Kidney (tissue), 14 donors: Measurements from ENCODE around the gene AP2M1. TPM values are rescaled to one million over a fixed set of nuclear protein-coding genes. Genes with fewer than 3 reads are reported as not detected.

Experiments used
- DNase-seq, 5 donors: peaks; one replicate each; pipeline ENCODE4 v3.0.0-alpha.2; 2013 to 2020
- FAIRE-seq: peaks from 2 replicates; lab custom pipeline; 2012; peaks lifted over from hg19 to GRCh38; lab: Jason Lieb, UNC
- H3K27ac ChIP-seq, 2 donors: one replicate each; pipeline ENCODE4 v1.7.0; 2013; ENCODE audit warnings: low read depth in 2 of 2, low read length in 2 of 2, inconsistent platforms in 1 of 2
- H3K27me3 ChIP-seq: one replicate; pipeline ENCODE4 v1.7.1; 2013; ENCODE audit warnings: low read length, inconsistent platforms; ENCODE audit not compliant: control insufficient read depth, insufficient read depth
- H3K36me3 ChIP-seq, 3 donors: one replicate each; pipeline versions ENCODE4 v1.7.0 to v1.7.1; 2013; ENCODE audit warnings: low read length in 3 of 3, control low read depth in 1 of 3, inconsistent platforms in 1 of 3; ENCODE audit not compliant: insufficient read depth in 3 of 3, control insufficient read depth in 2 of 3
- H3K4me1 ChIP-seq, 3 donors: one replicate each; pipeline versions ENCODE4 v1.7.0 to v1.7.1; 2013; ENCODE audit warnings: low read length in 3 of 3, inconsistent platforms in 1 of 3, low read depth in 1 of 3; ENCODE audit not compliant: control insufficient read depth in 2 of 3, insufficient read depth in 2 of 3
- H3K4me3 ChIP-seq, 3 donors: one replicate each; pipeline versions ENCODE4 v1.7.0 to v1.8.1; 2013; ENCODE audit warnings: low read length in 3 of 3, control low read depth in 1 of 3, inconsistent platforms in 1 of 3
- H3K9ac ChIP-seq, 3 donors: one replicate each; pipeline versions ENCODE4 v1.7.0 to v1.7.1; 2013; ENCODE audit warnings: low read length in 3 of 3, control low read depth in 1 of 3, inconsistent platforms in 1 of 3
- H3K9me3 ChIP-seq, 3 donors: one replicate each; pipeline versions ENCODE4 v1.7.0 to v1.7.1; 2013; ENCODE audit warnings: low read length in 3 of 3, control low read depth in 1 of 3, inconsistent platforms in 1 of 3; ENCODE audit not compliant: control insufficient read depth in 2 of 3, insufficient read depth in 1 of 3
- intact Hi-C: fragments of 100-400 bp; cut with DNase I; formaldehyde crosslinking; loops from one replicate; pipeline ENCODE4 v1.11.1; 2022
- polyA plus RNA-seq: library from polyadenylated mRNA; stranded (reverse); fragments of 350-450 nt; fragmentation: Illumina TruSeq; extraction: RNeasy Lipid Tissue Mini Kit (QIAGEN cat#74804); gene quantifications from one replicate; pipeline ENCODE4 v1.2.3, GENCODE V29; 2014; ENCODE audit warnings: low read depth, low replicate concordance; ENCODE audit not compliant: insufficient read depth
- total RNA-seq: library from RNA; stranded (reverse); fragmentation: NEBNext Ultra II Directional; extraction: Animal tissue kit (Norgen Biotek cat#: 25700); gene quantifications from one replicate; pipeline ENCODE4 v1.2.1, GENCODE V29; 2021
- TF ChIP-seq, protein P1 (sequence below): IDR thresholded peaks from 3 replicates; pipeline ENCODE4 v1.5.1; 2012; ENCODE audit warnings: mild to moderate bottlenecking, moderate library complexity, borderline replicate concordance; ENCODE audit not compliant: insufficient read depth; ENCODE audit errors: extremely low read depth
- donor health status: control.
- donor health status: control.
- donor health status: control.
- donor health status: control.
- donor health status: control.
- donor health status: DM: yes; HTN: yes; CAD: no.
- donor health status: Normal renal cell carcinoma (clear cell type).

The AP2M1 gene
- total and polyA plus RNA-seq, 2 donors from 2014 or later: 329 to 353 TPM

DNA sequence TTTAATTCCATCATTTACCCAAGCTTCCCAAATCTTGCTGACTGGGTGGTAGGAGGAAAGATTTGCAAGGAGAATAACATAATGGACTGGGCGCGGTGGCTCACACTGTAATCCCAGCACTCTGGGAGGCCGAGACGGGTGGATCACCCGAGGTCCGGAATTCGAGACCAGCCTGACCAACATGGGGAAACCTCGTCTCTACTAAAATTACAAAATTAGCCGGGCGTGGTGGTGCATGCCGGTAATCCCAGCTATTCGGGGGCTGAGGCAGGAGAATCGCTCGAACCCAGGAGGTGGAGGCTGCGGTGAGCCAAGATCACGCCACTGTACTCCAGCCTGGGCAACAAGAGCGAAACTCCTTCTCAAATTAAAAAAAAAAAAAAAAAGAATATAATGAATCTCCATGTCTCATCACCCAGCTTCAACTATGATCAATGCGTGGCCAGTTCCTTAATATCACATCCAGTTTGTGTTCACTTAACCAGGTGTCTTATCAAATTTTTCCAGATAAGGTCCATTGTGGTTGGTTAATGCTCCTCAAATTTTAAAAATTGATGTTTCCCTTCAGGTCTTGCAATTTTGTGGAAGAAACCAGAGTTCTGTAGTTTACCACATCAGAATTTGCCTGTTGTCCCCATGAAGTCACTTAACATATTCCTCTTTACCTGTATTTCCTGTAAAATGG is 10.0 kb downstream of the AP2M1 start:
- FAIRE-seq: no peak
- Histone ChIP-seq H3K27ac (no peak overlapping the region), H3K9ac (peak overlapping the region in 1 of 3 donors; percentile 38)

DNA sequence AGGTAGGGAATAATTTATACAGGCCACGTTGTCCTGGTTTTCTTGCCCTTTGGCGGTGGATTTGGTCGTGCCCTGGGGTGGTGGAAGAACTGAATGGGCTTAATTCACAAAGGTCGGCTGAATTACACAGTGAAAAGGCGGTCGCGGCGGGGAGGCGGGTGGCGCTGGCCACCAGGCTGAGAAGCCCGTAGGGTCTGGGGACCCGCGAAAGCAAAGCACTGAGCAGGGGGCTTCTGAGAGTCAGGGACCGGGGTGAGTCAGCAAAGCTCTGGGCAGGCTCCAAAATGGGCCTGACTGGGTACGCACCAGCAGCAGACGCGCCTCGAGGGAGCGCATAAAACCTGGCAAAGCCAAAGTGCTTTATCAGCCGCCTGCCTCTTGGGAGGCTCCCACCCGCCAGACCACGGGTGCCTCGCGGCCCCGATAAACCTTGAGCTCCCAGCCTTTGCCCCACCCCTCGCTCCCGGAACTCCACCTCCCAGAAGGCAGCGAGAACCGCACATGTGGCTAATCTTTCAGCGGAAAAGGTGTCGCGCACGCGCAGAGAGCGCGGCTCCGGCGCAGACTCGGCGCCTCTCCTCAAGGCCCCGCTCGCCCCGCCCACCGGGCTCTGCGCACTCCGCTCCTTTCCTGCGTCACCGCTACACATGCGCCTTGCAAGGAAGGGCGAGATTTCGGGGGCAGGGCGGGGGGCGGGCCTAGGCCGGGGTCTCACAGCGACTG is 11.0 kb downstream of the AP2M1 start:
- intact Hi-C loops: no loop called here
- peak; percentile 100 for DNase-seq
- peak overlapping the region; percentile 93 to 98 (median 95) for H3K4me3 ChIP-seq
- H3K27me3 ChIP-seq: no peaks in the 10 kb centered on the region
- H3K9me3 ChIP-seq: no peaks in the 10 kb centered on the region
- H3K9ac ChIP-seq: peak overlapping the region; percentile 58 to 93 (median 87)
- H3K36me3 ChIP-seq: peaks cover 12 to 63% (median 51%) of the 10 kb centered on the region in 3 donors
- FAIRE-seq: no peak
- peak overlapping the region; percentile 64 to 81 for H3K27ac ChIP-seq
- H3K4me1 ChIP-seq: peaks cover 0 to 13% (median 3%) of the 10 kb centered on the region in 3 donors
- TF ChIP-seq, protein P1, sequence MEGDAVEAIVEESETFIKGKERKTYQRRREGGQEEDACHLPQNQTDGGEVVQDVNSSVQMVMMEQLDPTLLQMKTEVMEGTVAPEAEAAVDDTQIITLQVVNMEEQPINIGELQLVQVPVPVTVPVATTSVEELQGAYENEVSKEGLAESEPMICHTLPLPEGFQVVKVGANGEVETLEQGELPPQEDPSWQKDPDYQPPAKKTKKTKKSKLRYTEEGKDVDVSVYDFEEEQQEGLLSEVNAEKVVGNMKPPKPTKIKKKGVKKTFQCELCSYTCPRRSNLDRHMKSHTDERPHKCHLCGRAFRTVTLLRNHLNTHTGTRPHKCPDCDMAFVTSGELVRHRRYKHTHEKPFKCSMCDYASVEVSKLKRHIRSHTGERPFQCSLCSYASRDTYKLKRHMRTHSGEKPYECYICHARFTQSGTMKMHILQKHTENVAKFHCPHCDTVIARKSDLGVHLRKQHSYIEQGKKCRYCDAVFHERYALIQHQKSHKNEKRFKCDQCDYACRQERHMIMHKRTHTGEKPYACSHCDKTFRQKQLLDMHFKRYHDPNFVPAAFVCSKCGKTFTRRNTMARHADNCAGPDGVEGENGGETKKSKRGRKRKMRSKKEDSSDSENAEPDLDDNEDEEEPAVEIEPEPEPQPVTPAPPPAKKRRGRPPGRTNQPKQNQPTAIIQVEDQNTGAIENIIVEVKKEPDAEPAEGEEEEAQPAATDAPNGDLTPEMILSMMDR: no peak

More for the DNA sequence above, 10.0 kb downstream of the AP2M1 start:
- intact Hi-C loops: no loop called here
- Histone ChIP-seq H3K4me1 (peaks cover 0 to 13% (median 3%) of the 10 kb centered on the region in 3 donors), H3K36me3 (peaks cover 12 to 63% (median 50%) of the 10 kb centered on the region in 3 donors), H3K9me3 (no peaks in the 10 kb centered on the region), H3K4me3 (peak overlapping the region in 1 of 3 donors; percentile 56), H3K27me3 (no peaks in the 10 kb centered on the region)
- TF ChIP-seq, protein P1: no peak
- DNase-seq: no peak

DNA sequence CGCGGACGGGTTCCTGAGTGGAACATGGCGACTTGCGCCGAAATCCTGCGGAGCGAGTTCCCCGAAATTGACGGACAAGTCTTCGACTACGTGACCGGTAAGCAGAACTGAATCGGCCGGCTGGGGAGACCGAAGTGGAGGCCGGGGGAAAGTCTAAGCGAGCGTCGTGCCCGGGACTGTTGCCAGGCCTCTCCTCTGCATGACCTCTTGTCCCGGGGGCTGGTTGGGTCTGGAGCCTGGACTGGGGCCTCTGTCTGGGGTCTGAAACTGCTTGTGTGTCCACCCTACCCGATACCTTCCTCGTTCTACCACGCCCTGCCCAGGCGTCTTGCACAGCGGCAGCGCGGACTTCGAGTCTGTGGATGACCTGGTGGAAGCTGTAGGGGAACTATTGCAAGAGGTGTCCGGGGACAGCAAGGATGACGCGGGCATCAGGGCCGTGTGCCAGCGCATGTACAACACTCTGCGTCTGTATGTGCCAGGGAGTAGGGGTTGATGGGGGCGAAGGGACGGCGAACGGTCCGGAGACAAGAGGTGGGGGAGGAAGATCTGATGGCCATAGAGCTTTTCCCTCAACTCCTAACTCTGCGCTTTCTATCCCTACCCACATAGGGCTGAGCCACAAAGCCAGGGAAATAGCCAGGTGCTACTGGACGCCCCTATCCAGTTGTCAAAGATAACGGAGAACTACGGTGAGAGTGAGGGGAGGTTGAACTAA is 11.7 kb downstream of the AP2M1 start, which contains the start of gene ABCF3:
TSS of gene ABCF3 (plus strand) at position 16 of the 718 bp plus-strand sequence. CDS start at position 25, 9 bp downstream.
- DNase-seq (peak in 1 of 5 donors; percentile 83), FAIRE-seq (no peak)
- Histone ChIP-seq H3K36me3 (peaks cover 12 to 63% (median 50%) of the 10 kb centered on the region in 3 donors), H3K27ac (peak within 1 kb of the TSS; percentile 64 to 81), H3K9ac (peak within 1 kb of the TSS; percentile 87 to 93 (median 88)), H3K4me3 (peak within 1 kb of the TSS; percentile 93 to 98 (median 95)), H3K27me3 (no peaks in the 10 kb centered on the region), H3K4me1 (peaks cover 0 to 13% (median 3%) of the 10 kb centered on the region in 3 donors), H3K9me3 (no peaks in the 10 kb centered on the region)
- TF ChIP-seq, protein P1: no peak
- intact Hi-C loops: no loop called here
